MM.1S (cell line): ENCODE measurements around the gene WDR1.

ENCODE experiments used
- DNase-seq: peaks from one replicate; pipeline ENCODE4 v3.0.0-alpha.2; 2015
- H2AFZ ChIP-seq: fragments of 300-600 bp; sonication (generic); 2 replicates; pipeline ENCODE4 v1.6.0; 2016; ENCODE audit warnings: antibody characterized with exemption, low read length
- H3F3A ChIP-seq: fragments of 300-600 bp; sonication (generic); 2 replicates; pipeline ENCODE4 v1.6.1; 2016; ENCODE audit warnings: mild to moderate bottlenecking, antibody characterized with exemption, low read length, moderate library complexity, mixed read lengths; ENCODE audit not compliant: insufficient read depth
- H3K27ac ChIP-seq: fragments of 300-600 bp; sonication (generic); 2 replicates; pipeline ENCODE4 v1.5.1; 2016; ENCODE audit warnings: mild to moderate bottlenecking, low read length
- H3K27me3 ChIP-seq: fragments of 300-600 bp; sonication (generic); replicated peaks from 2 replicates; pipeline ENCODE4 v1.6.0; 2016; ENCODE audit warnings: low read length; ENCODE audit not compliant: insufficient read depth
- H3K36me3 ChIP-seq: fragments of 300-600 bp; sonication (generic); replicated peaks from 2 replicates; pipeline ENCODE4 v1.6.1; 2016; ENCODE audit warnings: mild to moderate bottlenecking, low read length, mixed read lengths; ENCODE audit not compliant: insufficient read depth
- H3K4me1 ChIP-seq: fragments of 300-600 bp; sonication (generic); 2 replicates; pipeline ENCODE4 v1.6.1; 2016; ENCODE audit warnings: low read length, mixed read lengths
- H3K4me2 ChIP-seq: fragments of 300-600 bp; sonication (generic); 2 replicates; pipeline ENCODE4 v1.6.0; 2016; ENCODE audit warnings: low read depth, low read length
- H3K4me3 ChIP-seq: fragments of 300-600 bp; sonication (generic); 2 replicates; pipeline ENCODE4 v1.5.1; 2016; ENCODE audit warnings: low read length, mixed read lengths
- H3K79me2 ChIP-seq: fragments of 300-600 bp; sonication (generic); 2 replicates; pipeline ENCODE4 v1.6.1; 2016; ENCODE audit warnings: mixed run types, low read length, mixed read lengths
- H3K9ac ChIP-seq: fragments of 300-600 bp; sonication (generic); 2 replicates; pipeline ENCODE4 v1.6.1; 2016; ENCODE audit warnings: low read length, mixed read lengths
- H3K9me2 ChIP-seq: fragments of 300-600 bp; sonication (generic); replicated peaks from 2 replicates; pipeline ENCODE4 v1.6.1; 2016; ENCODE audit warnings: mild to moderate bottlenecking, low read length, mixed read lengths; ENCODE audit not compliant: insufficient read depth
- H3K9me3 ChIP-seq: fragments of 300-600 bp; sonication (generic); replicated peaks from 2 replicates; pipeline ENCODE4 v1.6.1; 2016; ENCODE audit warnings: mild to moderate bottlenecking, low read length, mixed read lengths; ENCODE audit not compliant: insufficient read depth
- H4K20me1 ChIP-seq: fragments of 300-600 bp; sonication (generic); 2 replicates; pipeline ENCODE4 v1.6.1; 2016; ENCODE audit warnings: mild to moderate bottlenecking, low read length, moderate library complexity, mixed read lengths; ENCODE audit not compliant: insufficient read depth
- EZH2 ChIP-seq: fragments of 300-600 bp; sonication (generic); optimal IDR thresholded peaks from 2 replicates; pipeline ENCODE3; 2017; ENCODE audit warnings: low read depth, mild to moderate bottlenecking, antibody characterized with exemption, low read length, mixed read lengths
- EZH2phosphoT487 ChIP-seq: fragments of 300-600 bp; sonication (generic); IDR thresholded peaks from 2 replicates; pipeline ENCODE4 v1.6.1; 2018; ENCODE audit warnings: antibody characterized with exemption, low read length
- TF ChIP-seq, protein P1 (sequence below): fragments of 300-600 bp; sonication (generic); IDR thresholded peaks from 2 replicates; pipeline ENCODE4 v1.5.1; 2016; ENCODE audit warnings: antibody characterized with exemption, low read length, mixed read lengths

WDR1 gene

DNA sequence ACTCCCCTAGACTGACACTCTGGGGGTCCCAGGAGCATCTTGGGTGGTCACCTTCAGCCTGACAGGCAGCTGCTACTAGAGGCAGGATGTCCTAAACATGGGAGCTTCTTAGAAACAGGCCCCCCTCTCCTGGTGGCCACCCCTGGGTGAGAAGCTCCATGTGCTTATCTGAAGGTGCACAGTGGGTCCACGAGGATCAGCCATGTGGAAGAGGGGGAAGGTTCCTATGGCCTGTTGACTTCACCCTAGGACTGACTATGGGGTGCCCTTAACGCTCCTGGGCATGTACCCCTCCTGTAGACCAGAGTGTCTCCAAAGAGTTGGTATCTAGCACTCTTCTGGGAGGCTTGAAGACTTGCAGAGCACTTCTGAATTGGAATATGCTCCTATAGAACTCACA lies 22.9 kb upstream of the WDR1 start:
- Histone ChIP-seq H3K9me2 (no peaks in the 10 kb centered on the region), H3K9ac (no peak overlapping the region), H3K27me3 (no peaks in the 10 kb centered on the region), H3K27ac (no peak overlapping the region), H2AFZ (no peak overlapping the region), H3K9me3 (no peaks in the 10 kb centered on the region), H3K4me3 (no peak overlapping the region), H3K4me1 (no peaks in the 10 kb centered on the region), H3K36me3 (no peaks in the 10 kb centered on the region), H4K20me1 (no peaks in the 10 kb centered on the region), H3K79me2 (no peaks in the 10 kb centered on the region), H3K4me2 (no peak overlapping the region), H3F3A (no peaks in the 10 kb centered on the region)
- no peak for DNase-seq
- TF ChIP-seq EZH2 (no peak), EZH2phosphoT487 (no peak)
- TF ChIP-seq, protein P1, sequence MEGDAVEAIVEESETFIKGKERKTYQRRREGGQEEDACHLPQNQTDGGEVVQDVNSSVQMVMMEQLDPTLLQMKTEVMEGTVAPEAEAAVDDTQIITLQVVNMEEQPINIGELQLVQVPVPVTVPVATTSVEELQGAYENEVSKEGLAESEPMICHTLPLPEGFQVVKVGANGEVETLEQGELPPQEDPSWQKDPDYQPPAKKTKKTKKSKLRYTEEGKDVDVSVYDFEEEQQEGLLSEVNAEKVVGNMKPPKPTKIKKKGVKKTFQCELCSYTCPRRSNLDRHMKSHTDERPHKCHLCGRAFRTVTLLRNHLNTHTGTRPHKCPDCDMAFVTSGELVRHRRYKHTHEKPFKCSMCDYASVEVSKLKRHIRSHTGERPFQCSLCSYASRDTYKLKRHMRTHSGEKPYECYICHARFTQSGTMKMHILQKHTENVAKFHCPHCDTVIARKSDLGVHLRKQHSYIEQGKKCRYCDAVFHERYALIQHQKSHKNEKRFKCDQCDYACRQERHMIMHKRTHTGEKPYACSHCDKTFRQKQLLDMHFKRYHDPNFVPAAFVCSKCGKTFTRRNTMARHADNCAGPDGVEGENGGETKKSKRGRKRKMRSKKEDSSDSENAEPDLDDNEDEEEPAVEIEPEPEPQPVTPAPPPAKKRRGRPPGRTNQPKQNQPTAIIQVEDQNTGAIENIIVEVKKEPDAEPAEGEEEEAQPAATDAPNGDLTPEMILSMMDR, result no peak

DNA sequence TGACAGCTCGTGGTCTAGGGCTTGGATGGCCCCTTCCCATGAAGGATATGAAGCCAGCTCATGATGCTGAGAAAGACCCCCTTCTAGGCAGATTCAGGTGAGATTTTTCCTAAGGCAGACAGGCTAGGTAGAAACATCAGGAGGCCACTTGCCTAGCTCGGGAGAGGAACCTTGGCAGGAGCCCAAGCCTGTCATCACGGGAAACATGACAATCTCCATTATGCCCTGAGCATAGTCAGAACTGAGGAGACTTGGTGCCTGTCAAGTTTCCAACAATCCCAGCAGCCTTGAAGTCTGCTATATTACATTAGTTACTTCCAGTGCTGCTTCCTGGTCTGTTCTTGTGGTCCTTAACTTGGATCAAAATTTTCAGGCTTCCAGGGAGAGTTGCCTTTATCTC lies 18.7 kb upstream of the WDR1 start:
- Histone ChIP-seq H3K9ac (no peak overlapping the region), H4K20me1 (no peaks in the 10 kb centered on the region), H3F3A (no peaks in the 10 kb centered on the region), H3K4me3 (no peak overlapping the region), H3K79me2 (no peaks in the 10 kb centered on the region), H3K4me2 (no peak overlapping the region), H3K9me3 (no peaks in the 10 kb centered on the region), H3K27me3 (no peaks in the 10 kb centered on the region), H3K36me3 (no peaks in the 10 kb centered on the region), H3K9me2 (no peaks in the 10 kb centered on the region), H3K27ac (no peak overlapping the region), H3K4me1 (no peaks in the 10 kb centered on the region), H2AFZ (no peak overlapping the region)
- TF ChIP-seq, protein P1, result no peak
- TF ChIP-seq EZH2 (no peak), EZH2phosphoT487 (no peak)
- no peak for DNase-seq

DNA sequence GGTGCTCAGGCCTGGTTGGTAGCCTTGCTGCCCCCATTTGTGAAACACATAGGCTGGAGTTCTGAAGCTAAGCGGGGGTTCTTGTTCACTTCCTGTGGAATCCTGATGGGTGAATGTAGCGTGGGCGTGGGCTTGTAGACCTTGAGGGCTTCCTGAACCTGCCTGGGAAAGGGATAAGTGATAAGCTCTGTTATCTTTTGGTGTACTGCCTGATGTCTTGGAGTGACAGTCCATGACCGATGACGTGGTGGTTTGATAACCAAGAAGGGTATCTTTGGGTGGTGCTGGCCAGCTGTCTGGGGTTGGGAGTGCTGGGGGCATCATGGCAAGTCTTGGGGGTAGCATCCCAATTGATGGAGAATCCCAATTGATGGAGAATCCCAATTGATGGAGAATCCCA lies 17.5 kb upstream of the WDR1 start:
- Histone ChIP-seq H3K4me1 (no peaks in the 10 kb centered on the region), H4K20me1 (no peaks in the 10 kb centered on the region), H3K9me2 (no peaks in the 10 kb centered on the region), H3K9me3 (no peaks in the 10 kb centered on the region), H3K4me3 (no peak overlapping the region), H3K27ac (no peak overlapping the region), H3K36me3 (no peaks in the 10 kb centered on the region), H3K27me3 (no peaks in the 10 kb centered on the region), H3K9ac (no peak overlapping the region), H3K4me2 (no peak overlapping the region), H3K79me2 (no peaks in the 10 kb centered on the region), H2AFZ (no peak overlapping the region), H3F3A (no peaks in the 10 kb centered on the region)
- no peak for TF ChIP-seq EZH2phosphoT487
- no peak for TF ChIP-seq EZH2
- TF ChIP-seq, protein P1, result no peak
- no peak for DNase-seq

- no peaks in the 10 kb centered on the region for H3K27me3 ChIP-seq
- no peaks in the 10 kb centered on the region for H3K79me2 ChIP-seq
- H3F3A ChIP-seq, result no peaks in the 10 kb centered on the region
- no peaks in the 10 kb centered on the region for H4K20me1 ChIP-seq
- no peaks in the 10 kb centered on the region for H3K36me3 ChIP-seq
- no peak overlapping the region for H2AFZ ChIP-seq
- no peaks in the 10 kb centered on the region for H3K4me1 ChIP-seq
- H3K9me3 ChIP-seq, result no peaks in the 10 kb centered on the region
- H3K9me2 ChIP-seq, result no peaks in the 10 kb centered on the region
- H3K4me2 ChIP-seq, result no peak overlapping the region
- H3K27ac ChIP-seq, result no peak overlapping the region
- no peak overlapping the region for H3K4me3 ChIP-seq
- H3K9ac ChIP-seq, result no peak overlapping the region
- DNase-seq, result no peak
- TF ChIP-seq, protein P1, result no peak
- TF ChIP-seq EZH2phosphoT487, result no peak
- TF ChIP-seq EZH2, result no peak
These were observed 14.6 kb upstream of the WDR1 start for GRCh38 chr4:10131202-10131601.
